Naive thymus-derived CD4-positive, alpha-beta T cell (primary cell): Measurements from ENCODE around the gene XPNPEP3. TPM values are rescaled to one million over a fixed set of nuclear protein-coding genes. Genes with fewer than 3 reads are reported as not detected.
A peak's percentile ranks its signal among the peaks of the same experiment; 100 is the strongest.
"Not testable (repeated sequence)": the region's sequence is repeated elsewhere in the genome, so short reads cannot be mapped to it uniquely, and the experiment has no call there.

Experiments
- ATAC-seq: fragments of 150-1000 bp; cut with Tn5 transposase; 2 replicates; pipeline ENCODE4 v1.10.0; 2021; ENCODE audit warnings: mild to moderate bottlenecking, moderate library complexity
- CTCF ChIA-PET: fragments of 350-600 bp; sonication (Branson Sonifier 250); formaldehyde crosslinking; loops from one replicate; lab custom pipeline; 2021; ENCODE audit warnings: antibody characterized with exemption; lab: Charles Lee
- POLR2A ChIA-PET: fragments of 350-600 bp; sonication (Branson Sonifier 250); formaldehyde crosslinking; loops from one replicate; lab custom pipeline; 2021; ENCODE audit warnings: antibody characterized with exemption, inconsistent platforms; lab: Charles Lee
- DNase-seq, 9 donors: peaks; one replicate each; pipeline versions ENCODE4 v3.0.0 to v3.0.0-alpha.2; 2020 to 2022; ENCODE audit warnings: mixed read lengths in 1 of 9
- H3K27ac ChIP-seq: one replicate; pipeline ENCODE4 v1.7.0; 2013; ENCODE audit warnings: mild to moderate bottlenecking, low read depth, low read length, moderate library complexity
- H3K27me3 ChIP-seq, 2 donors: one replicate each; pipeline ENCODE4 v1.7.0; 2013; ENCODE audit warnings: low read length in 2 of 2, mild to moderate bottlenecking in 2 of 2, moderate library complexity in 2 of 2; ENCODE audit not compliant: control insufficient read depth in 2 of 2, insufficient read depth in 2 of 2
- H3K36me3 ChIP-seq, 3 experiments: 1 replicate in 2 of 3; 2 replicates in 1 of 3; pipeline ENCODE4 v1.7.0; 2013; ENCODE audit warnings: low read length in 3 of 3, mild to moderate bottlenecking in 3 of 3, moderate library complexity in 1 of 3; ENCODE audit not compliant: insufficient read depth in 3 of 3, control insufficient read depth in 2 of 3
- H3K4me1 ChIP-seq, 2 donors: one replicate each; pipeline ENCODE4 v1.7.0; 2013; ENCODE audit warnings: low read length in 2 of 2, mild to moderate bottlenecking in 2 of 2, moderate library complexity in 1 of 2; ENCODE audit not compliant: control insufficient read depth in 2 of 2, insufficient read depth in 2 of 2
- H3K4me3 ChIP-seq: 2 replicates; pipeline ENCODE4 v1.7.0; 2013; ENCODE audit warnings: mild to moderate bottlenecking, low read length
- H3K9me3 ChIP-seq, 3 experiments: 1 replicate in 2 of 3; 2 replicates in 1 of 3; pipeline ENCODE4 v1.7.0; 2013; ENCODE audit warnings: low read length in 3 of 3; ENCODE audit not compliant: control insufficient read depth in 2 of 3
- H3K27ac Mint-ChIP-seq, 9 donors: one replicate each; pipeline ENCODE4 v1.8.0; 2020 to 2022; ENCODE audit warnings: mixed read lengths in 9 of 9, mild to moderate bottlenecking in 8 of 9, moderate library complexity in 5 of 9, inconsistent platforms in 2 of 9
- H3K27me3 Mint-ChIP-seq, 5 donors: one replicate each; pipeline ENCODE4 v1.8.0; 2021 to 2022; ENCODE audit warnings: mixed read lengths in 5 of 5, mild to moderate bottlenecking in 1 of 5
- H3K36me3 Mint-ChIP-seq, 5 donors: one replicate each; pipeline ENCODE4 v1.8.0; 2020 to 2022; ENCODE audit warnings: mixed read lengths in 5 of 5, mild to moderate bottlenecking in 3 of 5, inconsistent platforms in 1 of 5
- H3K4me1 Mint-ChIP-seq, 7 donors: one replicate each; pipeline ENCODE4 v1.8.0; 2020 to 2022; ENCODE audit warnings: mixed read lengths in 7 of 7, mild to moderate bottlenecking in 3 of 7, inconsistent platforms in 1 of 7
- H3K4me3 Mint-ChIP-seq, 10 donors: one replicate each; pipeline ENCODE4 v1.8.0; 2020 to 2022; ENCODE audit warnings: mild to moderate bottlenecking in 10 of 10, mixed read lengths in 10 of 10, moderate library complexity in 6 of 10, inconsistent platforms in 2 of 10
- H3K9me3 Mint-ChIP-seq, 11 donors: one replicate each; pipeline ENCODE4 v1.8.0; 2020 to 2022; ENCODE audit warnings: mixed read lengths in 11 of 11, mild to moderate bottlenecking in 4 of 11, inconsistent platforms in 1 of 11, moderate library complexity in 1 of 11
- intact Hi-C, 2 donors: fragments of 100-400 bp; cut with micrococcal nuclease; formaldehyde crosslinking; loops; one replicate each; pipeline ENCODE4 v1.15.1; 2023
- polyA plus RNA-seq, 2 donors: library from polyadenylated mRNA; unstranded; fragments of 300-500 nt; fragmentation: Illumina TruSeq; gene quantifications; one replicate each; pipeline ENCODE4 v1.2.3, GENCODE V29; 2021
- total RNA-seq, 6 experiments: library from RNA in 5 of 6; stranded (reverse) in 5 of 6; gene quantifications; 1 replicate in 5 of 6; 2 replicates in 1 of 6; pipeline ENCODE4 v1.2.3 and lab custom pipeline; 2021 to 2026

XPNPEP3 gene
- total and polyA plus RNA-seq, 7 experiments from 2014 or later, result 14.4 to 21.8 (median 17.8) TPM

DNA sequence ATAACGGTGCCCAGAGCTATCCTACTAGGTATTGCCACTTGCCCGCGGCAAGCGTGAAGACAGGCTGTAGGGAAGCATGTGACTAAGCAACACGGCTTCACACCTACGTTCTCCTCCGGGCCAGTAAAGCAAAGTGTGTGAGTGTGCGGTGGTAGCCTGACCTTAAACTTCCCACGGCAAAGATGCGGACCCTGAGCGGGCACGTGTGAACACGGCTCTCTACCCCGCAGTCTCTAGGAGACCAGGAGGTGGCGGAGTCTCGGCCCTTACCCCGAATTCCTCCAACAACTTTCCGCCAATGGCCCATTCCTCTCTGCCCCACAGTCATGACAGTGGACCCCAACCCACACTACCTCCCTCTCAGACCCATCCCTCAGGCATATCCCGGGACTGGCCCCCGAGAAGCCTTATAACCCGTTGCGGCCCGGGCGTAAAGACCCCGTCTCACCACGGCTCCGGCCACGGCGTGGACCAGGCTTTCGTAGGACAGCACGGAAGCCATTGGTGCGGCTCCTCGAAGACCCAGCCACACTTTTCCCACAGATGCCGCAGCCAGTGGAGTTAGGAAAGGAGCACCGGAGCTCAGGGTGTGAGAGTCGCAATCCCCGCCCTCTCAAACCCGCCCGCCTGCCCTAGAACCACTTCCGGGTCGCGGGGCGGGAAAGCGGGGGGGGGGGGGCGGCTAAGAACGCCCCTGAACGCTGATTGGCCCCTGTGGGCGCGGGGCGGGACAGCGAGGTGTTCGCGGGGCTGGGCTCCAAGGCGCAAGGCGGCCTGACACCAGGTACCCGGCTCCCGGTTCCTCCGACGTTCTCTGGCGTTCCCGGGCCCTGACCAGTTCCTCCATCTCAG is 38.0 kb upstream of the XPNPEP3 start, which contains the start of gene SLC25A17:
Gene SLC25A17, minus strand, starts transcription at position 600 of the 852 bp plus-strand sequence. Its CDS starts 98 bp downstream, at position 502.
- Histone ChIP-seq H3K36me3 (peaks cover 0 to 9% (median 0%) of the 10 kb centered on the region in 3 experiments), H3K4me1 (peaks cover 9 to 26% of the 10 kb centered on the region in 2 donors), H3K27ac (peak within 1 kb of the TSS; percentile 86), H3K4me3 (peak within 1 kb of the TSS; percentile 100), H3K27me3 (no peaks in the 10 kb centered on the region), H3K9me3 (no peaks in the 10 kb centered on the region)
- intact Hi-C loops, result loop anchor here (1.0 to 5.0 kb wide), 11 partner anchors 37 to 802 kb away; partner anchors contain the start of genes MRTFA (in 2 of the 2), ST13 (in 2 of the 2), DESI1 (in 1 of the 2) and EP300 (in 1 of the 2)
- H3K36me3 Mint-ChIP-seq, result peaks cover 0 to 14% (median 6%) of the 10 kb centered on the region in 5 donors
- H3K27me3 Mint-ChIP-seq, result no peaks in the 10 kb centered on the region
- H3K27ac Mint-ChIP-seq, result peak within 1 kb of the TSS; percentile 57 to 96 (median 88)
- DNase-seq, result peak; percentile 71 to 88 (median 82)
- peak within 1 kb of the TSS; percentile 79 to 99 (median 93) for H3K4me3 Mint-ChIP-seq
- POLR2A ChIA-PET, result interaction anchor here (0.6 to 1.1 kb wide), 4 partner anchors 12 to 1829 kb away, joined by 3 to 4 read pairs (median 3); no protein-coding TSS in a partner anchor
- peaks cover 22 to 42% (median 37%) of the 10 kb centered on the region in 7 donors for H3K4me1 Mint-ChIP-seq
- CTCF ChIA-PET, result interaction anchor here (0.5 to 2.2 kb wide), 6 partner anchors 19 to 187 kb away, joined by 3 to 12 read pairs (median 4); partner anchors contain the start of genes ST13 and XPNPEP3
- ATAC-seq, result peak; percentile 95
- no peaks in the 10 kb centered on the region for H3K9me3 Mint-ChIP-seq

DNA sequence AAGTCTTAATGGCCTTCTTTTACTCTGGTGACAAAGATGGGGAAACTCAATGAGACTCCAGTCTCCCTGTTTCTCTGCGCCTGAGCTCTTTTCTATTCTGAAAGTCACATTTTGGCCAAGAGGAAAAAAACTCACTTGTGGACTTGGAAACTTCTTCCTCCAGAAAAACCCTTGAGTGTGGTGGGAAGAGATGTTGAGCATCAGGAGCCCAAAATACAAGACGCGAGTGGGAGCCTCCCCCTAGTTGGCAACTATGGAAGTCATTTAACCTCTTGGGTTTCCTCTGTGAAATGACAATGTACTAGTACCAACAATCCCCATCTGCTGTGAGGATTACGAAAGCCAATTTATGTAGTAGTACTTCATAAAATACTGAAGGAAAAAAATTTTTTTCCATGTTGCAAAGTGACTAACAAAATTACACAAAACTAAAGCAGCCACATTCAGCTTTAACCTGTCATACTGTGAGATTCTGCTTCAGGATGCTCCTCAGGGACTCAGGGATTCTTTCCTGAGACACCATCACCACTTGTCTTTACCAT is 37.3 kb upstream of the XPNPEP3 start:
- intact Hi-C loops, result loop anchor here (1.0 to 5.0 kb wide), 11 partner anchors 37 to 802 kb away; partner anchors contain the start of genes MRTFA (in 2 of the 2), ST13 (in 2 of the 2), DESI1 (in 1 of the 2) and EP300 (in 1 of the 2)
- Mint-ChIP-seq H3K27me3 (no peaks in the 10 kb centered on the region), H3K9me3 (no peaks in the 10 kb centered on the region), H3K36me3 (peaks cover 0 to 11% (median 4%) of the 10 kb centered on the region in 5 donors), H3K27ac (peak overlapping the region in 8 of 9 donors; percentile 57 to 88 (median 76)), H3K4me1 (peaks cover 17 to 37% (median 35%) of the 10 kb centered on the region in 7 donors), H3K4me3 (peak overlapping the region; percentile 79 to 99 (median 93))
- ChIA-PET CTCF (interaction anchor here (2.1 to 2.2 kb wide), 2 partner anchors 37 to 137 kb away, joined by 10 to 12 read pairs; partner anchors contain the start of genes ST13 and XPNPEP3), POLR2A (interaction anchor here (0.7 to 1.1 kb wide), 3 partner anchors 13 to 1828 kb away, joined by 3 read pairs; no protein-coding TSS in a partner anchor)
- peaks cover 0 to 9% (median 0%) of the 10 kb centered on the region in 3 experiments for H3K36me3 ChIP-seq
- peak overlapping the region; percentile 86 for H3K27ac ChIP-seq
- peaks cover 9 to 26% of the 10 kb centered on the region in 2 donors for H3K4me1 ChIP-seq
- H3K4me3 ChIP-seq, result peak overlapping the region; percentile 100
- H3K9me3 ChIP-seq, result no peaks in the 10 kb centered on the region
- ATAC-seq (no peak), DNase-seq (no peak)
- no peaks in the 10 kb centered on the region for H3K27me3 ChIP-seq

DNA sequence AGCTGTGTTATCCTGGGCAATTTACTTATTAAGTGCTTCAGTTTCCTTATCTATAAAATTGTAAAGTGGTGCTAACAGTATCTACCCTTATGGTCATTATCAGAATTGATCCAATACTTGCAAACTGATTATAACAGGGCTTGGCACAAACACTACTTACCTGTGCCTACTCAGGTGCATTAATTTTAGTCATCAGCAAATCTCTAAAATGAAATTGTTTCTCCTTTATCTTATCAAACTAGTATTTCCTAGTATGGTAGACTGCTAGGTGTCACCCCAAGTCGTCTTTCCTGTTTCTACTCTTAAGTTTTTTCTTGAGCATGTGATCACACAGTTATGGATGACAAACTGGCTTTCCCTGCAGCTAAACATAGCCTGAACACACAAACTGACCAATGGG is 33.5 kb upstream of the XPNPEP3 start:
- Mint-ChIP-seq H3K36me3 (peaks cover 0 to 12% (median 3%) of the 10 kb centered on the region in 5 donors), H3K4me3 (no peak overlapping the region), H3K27me3 (no peaks in the 10 kb centered on the region), H3K4me1 (peaks cover 0 to 12% (median 10%) of the 10 kb centered on the region in 7 donors), H3K9me3 (no peaks in the 10 kb centered on the region), H3K27ac (no peak overlapping the region)
- no peak overlapping the region for H3K27ac ChIP-seq
- H3K27me3 ChIP-seq, result no peaks in the 10 kb centered on the region
- POLR2A ChIA-PET, result no interaction called here
- CTCF ChIA-PET, result interaction anchor here (0.5 kb wide), 1 partner anchor 62 kb away, joined by 3 read pairs; no protein-coding TSS in a partner anchor
- no peak overlapping the region for H3K4me3 ChIP-seq
- no peaks in the 10 kb centered on the region for H3K9me3 ChIP-seq
- DNase-seq (no peak), ATAC-seq (no peak)
- H3K36me3 ChIP-seq, result peaks cover 0 to 29% (median 8%) of the 10 kb centered on the region in 3 experiments
- intact Hi-C loops, result no loop called here
- peaks cover 0 to 9% of the 10 kb centered on the region in 2 donors for H3K4me1 ChIP-seq

DNA sequence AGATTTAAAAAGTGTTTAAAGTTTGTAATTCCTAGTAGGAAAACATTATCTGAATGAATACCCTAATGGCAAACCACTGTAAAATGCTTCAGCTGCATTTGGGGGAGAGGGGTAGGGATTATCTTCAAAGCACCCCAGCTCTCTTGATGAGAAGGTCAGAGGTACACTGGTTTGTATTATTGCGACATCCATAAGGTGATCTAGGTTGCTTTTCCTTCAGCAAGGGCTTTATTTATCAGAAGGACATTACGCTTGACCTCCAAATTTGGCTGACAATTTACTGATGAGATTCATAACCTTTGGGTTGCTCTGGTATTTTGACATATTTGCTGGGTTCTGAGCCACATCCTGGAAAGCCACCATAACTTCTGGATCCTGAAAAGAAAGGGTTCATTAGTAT is 30.7 kb upstream of the XPNPEP3 start:
- H3K27ac Mint-ChIP-seq, H3K27me3 Mint-ChIP-seq, H3K4me3 ChIP-seq, H3K27me3 ChIP-seq, POLR2A ChIA-PET, H3K4me1 Mint-ChIP-seq, H3K9me3 ChIP-seq, intact Hi-C loops, H3K27ac ChIP-seq, CTCF ChIA-PET, H3K9me3 Mint-ChIP-seq, H3K4me3 Mint-ChIP-seq, DNase-seq, H3K4me1 ChIP-seq, ATAC-seq: not testable (repeated sequence)
- peaks cover 6 to 31% (median 14%) of the 10 kb centered on the region in 5 donors for H3K36me3 Mint-ChIP-seq
- peaks cover 15 to 46% (median 16%) of the 10 kb centered on the region in 3 experiments for H3K36me3 ChIP-seq

DNA sequence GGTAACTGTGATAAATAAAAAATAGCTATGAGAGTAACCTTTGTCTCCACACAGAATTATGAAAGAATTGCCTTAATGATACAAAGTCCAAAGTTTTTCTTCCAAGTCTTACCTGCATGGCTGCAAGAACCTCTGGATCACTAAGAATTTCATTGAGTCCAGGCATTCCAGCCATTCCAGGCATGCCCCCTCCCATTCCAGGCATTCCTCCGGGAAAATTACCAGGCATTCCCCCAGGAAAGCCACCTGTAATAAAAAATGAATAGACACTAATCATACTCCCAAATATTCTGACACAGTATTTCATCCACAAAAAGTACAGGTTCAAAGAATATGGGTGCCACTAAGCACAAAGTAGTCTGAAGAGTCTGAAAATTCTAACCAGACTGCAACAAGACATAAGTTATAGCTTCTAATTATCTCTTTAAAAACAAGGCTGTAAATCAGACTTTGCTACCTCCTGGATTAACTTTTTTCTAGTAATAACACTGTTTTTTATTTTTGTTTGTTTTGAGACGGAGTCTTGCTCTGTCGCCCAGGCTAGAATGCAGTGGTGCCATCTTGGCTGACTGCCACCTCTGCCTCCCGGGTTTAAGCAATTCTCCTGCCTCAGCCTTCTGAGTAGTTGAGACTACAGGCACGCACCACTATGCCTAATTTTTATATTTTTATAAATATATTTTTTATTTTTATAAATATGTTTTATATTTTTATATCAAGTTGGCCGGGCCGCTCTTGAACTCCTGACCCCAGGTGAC is 29.8 kb upstream of the XPNPEP3 start:
- DNase-seq (no peak), ATAC-seq (no peak)
- ChIA-PET POLR2A (no interaction called here), CTCF (no interaction called here)
- peaks cover 16 to 55% (median 18%) of the 10 kb centered on the region in 3 experiments for H3K36me3 ChIP-seq
- Mint-ChIP-seq H3K27me3 (no peaks in the 10 kb centered on the region), H3K9me3 (no peaks in the 10 kb centered on the region), H3K4me3 (no peak overlapping the region), H3K27ac (peak overlapping the region in 2 of 9 donors; percentile 38 to 74), H3K4me1 (peaks cover 0 to 4% (median 0%) of the 10 kb centered on the region in 7 donors), H3K36me3 (peaks cover 6 to 33% (median 16%) of the 10 kb centered on the region in 5 donors)
- no peaks in the 10 kb centered on the region for H3K4me1 ChIP-seq
- intact Hi-C loops, result no loop called here
- H3K9me3 ChIP-seq, result no peaks in the 10 kb centered on the region
- H3K27me3 ChIP-seq, result no peaks in the 10 kb centered on the region
- H3K27ac ChIP-seq, result no peak overlapping the region
- H3K4me3 ChIP-seq, result no peak overlapping the region
